ENCODE measurements around the gene PRKCB.

- TF ChIP-seq POLR2A (IDR thresholded peaks at IDR 0.05) (no peak), CTCF (IDR thresholded peaks at IDR 0.05) (no peak), POLR2AphosphoS5 (IDR thresholded peaks at IDR 0.05) (no peak), EP300 (IDR thresholded peaks at IDR 0.05) (no peak)
Measured at GRCh38 chr16:24002619-24003018, 166.8 kb downstream of the PRKCB start.

All from upper lobe of left lung (tissue), 4 donors.